Measurements from ENCODE around the gene GRIN1. TPM values are rescaled to one million over a fixed set of nuclear protein-coding genes. Genes with fewer than 3 reads are reported as not detected.

Gene GRIN1
- polyA plus RNA-seq, 1 donor: not detected

- DNase-seq: no peak
Measured at GRCh38 chr9:137216188-137216965, 77.4 kb downstream of the GRIN1 start.

DNA sequence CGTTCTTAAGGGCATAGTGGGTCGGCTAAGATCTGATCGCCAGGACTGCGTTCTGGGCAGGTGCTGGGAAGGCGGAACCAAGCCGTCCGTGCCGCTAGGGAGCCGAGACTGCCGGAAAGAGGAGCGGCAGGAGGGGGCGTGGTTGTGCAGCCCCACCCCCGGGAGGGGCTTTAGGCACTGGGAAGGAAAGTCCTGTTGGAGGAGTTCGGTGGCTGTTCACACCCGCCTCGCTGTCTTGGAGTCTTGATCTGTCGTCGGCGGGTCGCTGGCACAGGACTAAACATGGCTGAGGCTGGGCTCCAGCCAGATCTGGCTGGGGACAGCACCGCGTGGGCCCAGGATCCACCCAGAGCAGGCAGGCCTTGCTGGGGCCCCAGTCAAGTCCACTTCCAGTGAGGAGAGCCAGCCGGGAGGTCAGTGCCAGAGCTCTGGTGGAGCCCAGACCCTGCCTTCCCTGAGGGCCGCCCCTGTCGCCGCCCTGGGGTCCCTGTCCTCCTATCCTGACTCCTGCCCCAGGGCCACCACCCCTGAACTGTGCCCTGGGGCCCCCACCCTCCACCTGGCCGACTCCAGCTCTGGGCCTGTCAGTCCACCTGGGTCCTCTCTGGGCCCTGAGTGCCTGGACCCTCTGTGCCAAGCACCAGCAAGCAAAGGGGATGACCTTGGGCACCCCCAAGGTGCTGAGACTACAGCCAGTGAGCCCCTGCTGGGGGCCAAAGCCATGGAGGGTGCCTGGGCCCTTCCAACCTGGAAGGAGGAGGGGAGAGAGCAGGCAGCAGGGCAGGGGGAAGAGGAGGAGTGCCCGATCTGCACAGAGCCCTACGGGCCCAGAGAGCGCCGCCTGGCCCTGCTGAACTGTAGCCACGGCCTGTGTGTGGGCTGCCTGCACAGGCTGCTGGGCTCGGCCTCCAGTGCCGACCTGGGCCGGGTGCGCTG is 78.6 kb downstream of the GRIN1 start:
- no peak for DNase-seq

GRCh38 chr9:137218212-137218753 is 79.3 kb downstream of the GRIN1 start:
- DNase-seq: no peak

Other genes with a start within 250 kb of the GRIN1 start
- 33.7 TPM for gene FBXW5, start 194.4 kb upstream of the GRIN1 start, polyA plus RNA-seq (ENCODE audit: insufficient read length)
- 0.42 TPM for gene C8G, start 193.9 kb upstream of the GRIN1 start, polyA plus RNA-seq (ENCODE audit: insufficient read length)
- gene LCN12, start 186.9 kb upstream of the GRIN1 start, polyA plus RNA-seq (ENCODE audit: insufficient read length): 20.2 TPM
- gene PTGDS, start 161.7 kb upstream of the GRIN1 start, polyA plus RNA-seq (ENCODE audit: insufficient read length): 61.3 TPM
- gene LCNL1, start 156.2 kb upstream of the GRIN1 start, polyA plus RNA-seq (ENCODE audit: insufficient read length): 0.43 TPM
- gene PAXX, start 146.7 kb upstream of the GRIN1 start, polyA plus RNA-seq (ENCODE audit: insufficient read length): 23.3 TPM
- gene CLIC3, start 142.6 kb upstream of the GRIN1 start, polyA plus RNA-seq (ENCODE audit: insufficient read length): not detected
- gene ABCA2, start 110.9 kb upstream of the GRIN1 start, polyA plus RNA-seq (ENCODE audit: insufficient read length): 46.6 TPM
- gene FUT7, start 107.1 kb upstream of the GRIN1 start, polyA plus RNA-seq (ENCODE audit: insufficient read length): not detected
- 18.4 TPM for gene NPDC1, start 93.0 kb upstream of the GRIN1 start, polyA plus RNA-seq (ENCODE audit: insufficient read length)
- gene ENTPD2, start 85.1 kb upstream of the GRIN1 start, polyA plus RNA-seq (ENCODE audit: insufficient read length): 4.7 TPM
- 7.2 TPM for gene SAPCD2, start 68.6 kb upstream of the GRIN1 start, polyA plus RNA-seq (ENCODE audit: insufficient read length)
- 6.9 TPM for gene UAP1L1, start 61.6 kb upstream of the GRIN1 start, polyA plus RNA-seq (ENCODE audit: insufficient read length)
- 61.4 TPM for gene MAN1B1, start 52.2 kb upstream of the GRIN1 start, polyA plus RNA-seq (ENCODE audit: insufficient read length)
- gene DPP7, start 24.4 kb upstream of the GRIN1 start, polyA plus RNA-seq (ENCODE audit: insufficient read length): 16.8 TPM
- not detected for gene LRRC26, start 30.9 kb downstream of the GRIN1 start, polyA plus RNA-seq (ENCODE audit: insufficient read length)
- not detected for gene TMEM210, start 32.9 kb downstream of the GRIN1 start, polyA plus RNA-seq (ENCODE audit: insufficient read length)
- gene ANAPC2, start 49.4 kb downstream of the GRIN1 start, polyA plus RNA-seq (ENCODE audit: insufficient read length): 42.9 TPM
- 34.7 TPM for gene SSNA1, start 49.5 kb downstream of the GRIN1 start, polyA plus RNA-seq (ENCODE audit: insufficient read length)
- 10.9 TPM for gene TPRN, start 61.6 kb downstream of the GRIN1 start, polyA plus RNA-seq (ENCODE audit: insufficient read length)
- 39.0 TPM for gene TMEM203, start 66.5 kb downstream of the GRIN1 start, polyA plus RNA-seq (ENCODE audit: insufficient read length)
- gene NDOR1, start 66.5 kb downstream of the GRIN1 start, polyA plus RNA-seq (ENCODE audit: insufficient read length): 12.2 TPM
- gene RNF208, start 83.1 kb downstream of the GRIN1 start, polyA plus RNA-seq (ENCODE audit: insufficient read length): 5.8 TPM
- 13.2 TPM for gene CYSRT1, start 86.0 kb downstream of the GRIN1 start, polyA plus RNA-seq (ENCODE audit: insufficient read length)
- gene RNF224, start 88.3 kb downstream of the GRIN1 start, polyA plus RNA-seq (ENCODE audit: insufficient read length): 13.1 TPM
- gene SLC34A3, start 91.7 kb downstream of the GRIN1 start, polyA plus RNA-seq (ENCODE audit: insufficient read length): 7.4 TPM
- 345 TPM for gene TUBB4B, start 102.1 kb downstream of the GRIN1 start, polyA plus RNA-seq (ENCODE audit: insufficient read length)
- gene STPG3, start 112.1 kb downstream of the GRIN1 start, polyA plus RNA-seq (ENCODE audit: insufficient read length): 1.5 TPM
- 48.0 TPM for gene NELFB, start 116.2 kb downstream of the GRIN1 start, polyA plus RNA-seq (ENCODE audit: insufficient read length)
- gene TOR4A, start 138.6 kb downstream of the GRIN1 start, polyA plus RNA-seq (ENCODE audit: insufficient read length): 4.5 TPM
- 5.1 TPM for gene NRARP, start 163.1 kb downstream of the GRIN1 start, polyA plus RNA-seq (ENCODE audit: insufficient read length)